Kidney capillary endothelial cell (primary cell): ENCODE data around the gene ZNF141.
"Not testable (repeated sequence)": the region's sequence is repeated elsewhere in the genome, so short reads cannot be mapped to it uniquely, and the experiment has no call there.

Experiments
- DNase-seq: peaks from one replicate; pipeline ENCODE4 v3.0.0-alpha.2; 2018; ENCODE audit warnings: low spot score

Gene ZNF141

GRCh38 chr4:385934-386707 lies 48.5 kb downstream of the ZNF141 start:
- no peak for DNase-seq

GRCh38 chr4:386708-387105 lies 49.1 kb downstream of the ZNF141 start:
- DNase-seq: no peak

GRCh38 chr4:404006-404405 lies 66.4 kb downstream of the ZNF141 start:
- DNase-seq: no peak

GRCh38 chr4:408321-408720 lies 70.7 kb downstream of the ZNF141 start:
- DNase-seq: not testable (repeated sequence)

- DNase-seq: no peak
These were observed 85.0 kb downstream of the ZNF141 start for GRCh38 chr4:422587-422986.
